HG03025 (cell line): ENCODE measurements around the gene KRTAP20-1.

Experiments used
- ATAC-seq: cut with Tn5 transposase; IDR thresholded peaks from one replicate; pipeline ENCODE4 v1.9.1; 2021; ENCODE audit warnings: mild to moderate bottlenecking, moderate library complexity; ENCODE audit not compliant: unreplicated experiment, low FRiP score

KRTAP20-1 gene

DNA sequence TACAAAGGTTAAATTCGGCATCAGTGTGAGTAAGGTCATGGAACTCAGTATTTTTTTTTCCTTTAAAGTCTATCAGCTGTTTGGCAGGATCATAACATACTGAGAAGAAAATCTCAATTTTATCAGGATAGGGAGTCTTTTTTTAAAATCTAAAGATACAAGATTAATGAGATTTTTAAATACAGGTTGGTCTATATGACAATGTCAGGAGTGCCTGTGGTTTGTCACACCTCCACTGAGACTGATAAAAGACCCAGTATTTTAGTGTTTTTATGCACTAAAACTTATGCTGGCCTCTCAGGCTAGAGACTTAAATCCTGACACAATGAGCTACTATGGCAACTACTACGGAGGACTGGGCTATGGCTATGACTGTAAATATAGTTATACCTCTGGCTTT lies 26.3 kb downstream of the KRTAP20-1 start, which contains the start of gene KRTAP20-3:
Gene KRTAP20-3, plus strand, starts transcription at position 301 of the 400 bp plus-strand sequence.
- ATAC-seq: no peak

DNA sequence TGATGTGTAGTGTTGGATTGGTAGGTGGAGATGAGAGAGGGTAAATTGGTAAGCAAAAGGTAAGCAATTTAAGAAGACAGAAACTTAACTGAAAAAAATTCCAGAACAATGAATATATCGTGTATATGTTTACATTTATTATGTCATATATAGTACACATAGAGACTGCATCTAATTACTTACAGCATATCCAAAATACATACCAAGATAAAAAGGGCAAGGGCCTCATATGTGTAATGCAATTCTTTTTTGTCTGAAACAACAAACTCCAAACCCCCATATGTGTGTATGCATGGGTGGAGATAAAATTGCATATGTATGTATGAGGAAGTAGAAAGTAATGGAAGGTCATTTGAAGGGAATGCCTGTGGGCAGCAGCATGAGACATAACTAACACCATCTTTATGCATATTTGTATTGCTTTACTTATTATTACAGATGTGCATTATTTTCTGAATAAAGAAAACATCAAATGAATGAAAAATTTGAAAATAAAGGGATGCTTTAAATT lies 30.7 kb downstream of the KRTAP20-1 start:
- no peak for ATAC-seq

DNA sequence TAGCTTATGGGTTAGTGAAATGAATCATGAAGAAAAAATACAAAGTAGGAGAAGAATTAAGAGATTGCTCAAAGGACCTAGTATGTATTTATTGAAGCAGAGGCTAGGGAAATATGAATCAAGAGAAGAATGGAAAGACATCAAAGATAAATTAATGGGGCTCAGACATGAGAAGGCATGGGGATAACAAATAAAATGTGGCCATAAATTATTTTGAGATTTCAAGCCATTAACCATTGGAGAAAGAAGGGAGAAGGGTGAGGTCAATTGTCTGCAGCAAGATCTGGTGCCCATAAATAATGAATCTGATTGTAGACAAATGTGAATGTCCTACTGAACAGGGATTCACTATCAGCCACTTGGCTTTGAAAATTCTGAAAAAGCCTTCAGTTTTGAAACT lies 36.7 kb downstream of the KRTAP20-1 start:
- no peak for ATAC-seq
